D341Med (cell line): ENCODE data around the gene FRMD1.

Experiments used
- DNase-seq: peaks from one replicate; pipeline ENCODE4 v3.0.0; 2012; ENCODE audit warnings: low spot score

Gene FRMD1

GRCh38 chr6:168078943-168079405 lies at the start of gene FRMD1:
Gene FRMD1 (minus strand): TSS chr6:168079212. CDS start chr6:168079094, 118 bp downstream.
- DNase-seq, result no peak

- peak; percentile 21 for DNase-seq
Observed at GRCh38 chr6:168128006-168128630, 49.1 kb upstream of the FRMD1 start.

GRCh38 chr6:168127384-168127868 lies 48.4 kb upstream of the FRMD1 start:
- DNase-seq, result no peak

GRCh38 chr6:168126566-168127383 lies 47.8 kb upstream of the FRMD1 start:
- peak; percentile 10 for DNase-seq

GRCh38 chr6:168125429-168126001 lies 46.5 kb upstream of the FRMD1 start:
- peak; percentile 12 for DNase-seq

- DNase-seq, result peak; percentile 10
Observed at GRCh38 chr6:168124921-168125320, 45.9 kb upstream of the FRMD1 start.

- no peak for DNase-seq
Observed at GRCh38 chr6:168124158-168124557, 45.1 kb upstream of the FRMD1 start.

- DNase-seq, result peak; percentile 38
Observed at GRCh38 chr6:168123165-168123911, 44.3 kb upstream of the FRMD1 start.

- peak; percentile 8 for DNase-seq
Observed at GRCh38 chr6:168122521-168122920, 43.5 kb upstream of the FRMD1 start.

GRCh38 chr6:168122011-168122410 lies 43.0 kb upstream of the FRMD1 start:
- DNase-seq, result peak; percentile 13

GRCh38 chr6:168121303-168121665 lies 42.3 kb upstream of the FRMD1 start:
- peak; percentile 4 for DNase-seq

GRCh38 chr6:168120390-168121302 lies 41.6 kb upstream of the FRMD1 start:
- peak; percentile 13 for DNase-seq

GRCh38 chr6:168119539-168119938 lies 40.5 kb upstream of the FRMD1 start:
- no peak for DNase-seq

- no peak for DNase-seq
Observed at GRCh38 chr6:168118935-168119334, 39.9 kb upstream of the FRMD1 start.

GRCh38 chr6:168117942-168118341 lies 38.9 kb upstream of the FRMD1 start:
- no peak for DNase-seq

- DNase-seq, result no peak
Observed at GRCh38 chr6:168116975-168117899, 38.2 kb upstream of the FRMD1 start.

GRCh38 chr6:168116438-168116974 lies 37.5 kb upstream of the FRMD1 start:
- DNase-seq, result no peak

- no peak for DNase-seq
Observed at GRCh38 chr6:168115748-168116437, 36.9 kb upstream of the FRMD1 start.

- no peak for DNase-seq
Observed at GRCh38 chr6:168113226-168113625, 34.2 kb upstream of the FRMD1 start.
